HCT116 (cell line): Measurements from ENCODE around the gene NEDD4. TPM values are rescaled to one million over a fixed set of nuclear protein-coding genes. Genes with fewer than 3 reads are reported as not detected.

Experiments used
- ATAC-seq: fragments of 200-7000 bp; cut with Tn5 transposase; 2 replicates; pipeline ENCODE4 v1.9.1; 2020; ENCODE audit warnings: mild to moderate bottlenecking, moderate library complexity
- BruUV-seq: library from RNA; stranded (reverse); fragments of 400-500 nt; replicated peaks from 2 replicates; lab custom pipeline; 2021; lab: Mats Ljungman, UMichigan
- CTCF ChIA-PET: fragments of 300-600 bp; sonication (Branson Sonifier 250); formaldehyde crosslinking; loops from one replicate; lab custom pipeline; 2021; ENCODE audit warnings: antibody characterized with exemption; lab: Charles Lee
- POLR2A ChIA-PET: fragments of 300-600, 350-600 bp; sonication (Branson Sonifier 250); formaldehyde crosslinking; loops from one replicate; lab custom pipeline; 2021; ENCODE audit warnings: antibody characterized with exemption; lab: Charles Lee
- RAD21 ChIA-PET, 2 experiments: fragments of 300-600 bp; sonication (Branson Sonifier 250); formaldehyde crosslinking; loops; one replicate each; lab custom pipeline; 2023; ENCODE audit warnings: low total read pairs in 2 of 2; ENCODE audit not compliant: uncharacterized antibody in 2 of 2, unreplicated experiment in 2 of 2, low non-redundant PET in 1 of 2; lab: Charles Lee
- DNase-seq: peaks from one replicate; pipeline ENCODE4 v3.0.0-alpha.2; 2010; ENCODE audit warnings: low read depth, low spot score
- H2AFZ ChIP-seq: fragments of 200-600 bp; shearing (Covaris generic), sonication (generic); 2 replicates; pipeline ENCODE4 v1.6.1; 2017; ENCODE audit warnings: low read depth, mixed run types, mixed read lengths, antibody characterized with exemption, low read length; ENCODE audit not compliant: poor library complexity, severe bottlenecking
- H3K27ac ChIP-seq: 2 replicates; pipeline ENCODE4 v1.5.1; 2012; ENCODE audit warnings: low read depth, low read length
- H3K27me3 ChIP-seq: fragments of 200-600 bp; sonication (generic); 2 replicates; pipeline ENCODE4 v1.6.1; 2016; ENCODE audit warnings: mixed run types, low read length, mixed read lengths; ENCODE audit not compliant: insufficient read depth
- H3K36me3 ChIP-seq, 2 experiments: fragments of 200-500 bp in 1 of 2; fragments of 200-600 bp in 1 of 2; sonication (Bioruptor generic) in 1 of 2; sonication (generic) in 1 of 2; 2 replicates each; pipeline versions ENCODE4 v1.5.1 to v1.6.1; 2014 to 2016; ENCODE audit warnings: low read length in 2 of 2, inconsistent platforms in 1 of 2, mixed read lengths in 1 of 2, mixed run types in 1 of 2; ENCODE audit not compliant: insufficient read depth in 2 of 2, control insufficient read depth in 1 of 2
- H3K4me1 ChIP-seq, 2 experiments: fragments of 200-600 bp in 1 of 2; sonication (generic) in 1 of 2; 2 replicates each; pipeline versions ENCODE4 v1.5.1 to v1.6.1; 2012 to 2017; ENCODE audit warnings: low read length in 2 of 2, inconsistent platforms in 1 of 2, mild to moderate bottlenecking in 1 of 2, mixed read lengths in 1 of 2, mixed run types in 1 of 2, moderate library complexity in 1 of 2; ENCODE audit not compliant: insufficient read depth in 2 of 2, control insufficient read depth in 1 of 2
- H3K4me2 ChIP-seq: fragments of 200-600 bp; sonication (generic); 2 replicates; pipeline ENCODE4 v1.6.1; 2017; ENCODE audit warnings: mixed run types, low read length, mixed read lengths
- H3K4me3 ChIP-seq, 2 experiments: fragments of 200-600 bp in 1 of 2; sonication (generic) in 1 of 2; replicated peaks in 1 of 2; 2 replicates each; pipeline ENCODE4 v1.5.1; 2011 to 2016; ENCODE audit warnings: low read length in 2 of 2, control low read depth in 1 of 2, low read depth in 1 of 2, mild to moderate bottlenecking in 1 of 2, mixed read lengths in 1 of 2, mixed run types in 1 of 2
- H3K79me2 ChIP-seq: fragments of 200-600 bp; sonication (generic); 2 replicates; pipeline ENCODE4 v1.6.1; 2017; ENCODE audit warnings: mild to moderate bottlenecking, mixed run types, low read length, moderate library complexity, mixed read lengths; ENCODE audit not compliant: insufficient read depth
- H3K9ac ChIP-seq: fragments of 200-600 bp; sonication (generic); 2 replicates; pipeline ENCODE4 v1.6.1; 2016; ENCODE audit warnings: low read length, mixed read lengths
- H3K9me2 ChIP-seq: fragments of 200-600 bp; sonication (generic), shearing (Covaris generic); 2 replicates; pipeline ENCODE4 v1.6.1; 2017; ENCODE audit warnings: mixed run types, mild to moderate bottlenecking, moderate library complexity; ENCODE audit not compliant: insufficient read depth
- H3K9me3 ChIP-seq, 2 experiments: fragments of 200-500 bp in 1 of 2; fragments of 200-600 bp in 1 of 2; sonication (Bioruptor generic) in 1 of 2; sonication (generic) in 1 of 2; 2 replicates each; pipeline ENCODE4 v1.6.1; 2014 to 2017; ENCODE audit warnings: low read length in 2 of 2, mixed read lengths in 2 of 2, inconsistent platforms in 1 of 2, low read depth in 1 of 2, mild to moderate bottlenecking in 1 of 2, mixed run types in 1 of 2, moderate library complexity in 1 of 2; ENCODE audit not compliant: control insufficient read depth in 1 of 2, insufficient read depth in 1 of 2
- H4K20me1 ChIP-seq: fragments of 200-600 bp; sonication (generic), shearing (Covaris generic); 2 replicates; pipeline ENCODE4 v1.6.1; 2017; ENCODE audit warnings: mixed run types, mild to moderate bottlenecking, moderate library complexity; ENCODE audit not compliant: insufficient read depth
- CEBPB ChIP-seq: IDR thresholded peaks from 2 replicates; pipeline ENCODE4 v1.6.1; 2012; ENCODE audit warnings: low read depth
- EZH2phosphoT487 ChIP-seq: fragments of 200-600 bp; IDR thresholded peaks from 2 replicates; pipeline ENCODE4 v1.6.1; 2018; ENCODE audit warnings: antibody characterized with exemption, borderline replicate concordance
- YY1 ChIP-seq: IDR thresholded peaks from 2 replicates; pipeline ENCODE4 v1.6.1; 2011; ENCODE audit warnings: low read length, low read depth, moderate library complexity, mild to moderate bottlenecking; ENCODE audit not compliant: insufficient replicate concordance; ENCODE audit errors: extremely low read depth
- intact Hi-C: fragments of 100-400 bp; cut with micrococcal nuclease; formaldehyde crosslinking; loops from 2 replicates; pipeline ENCODE4 v1.10.0; 2022
- total RNA-seq: library from RNA; stranded (reverse); gene quantifications from one replicate; pipeline ENCODE4 v1.2.1, GENCODE V29; 2021; ENCODE audit not compliant: unreplicated experiment

Gene NEDD4
- total RNA-seq, 1 experiment from 2014 or later: 13.7 TPM

DNA sequence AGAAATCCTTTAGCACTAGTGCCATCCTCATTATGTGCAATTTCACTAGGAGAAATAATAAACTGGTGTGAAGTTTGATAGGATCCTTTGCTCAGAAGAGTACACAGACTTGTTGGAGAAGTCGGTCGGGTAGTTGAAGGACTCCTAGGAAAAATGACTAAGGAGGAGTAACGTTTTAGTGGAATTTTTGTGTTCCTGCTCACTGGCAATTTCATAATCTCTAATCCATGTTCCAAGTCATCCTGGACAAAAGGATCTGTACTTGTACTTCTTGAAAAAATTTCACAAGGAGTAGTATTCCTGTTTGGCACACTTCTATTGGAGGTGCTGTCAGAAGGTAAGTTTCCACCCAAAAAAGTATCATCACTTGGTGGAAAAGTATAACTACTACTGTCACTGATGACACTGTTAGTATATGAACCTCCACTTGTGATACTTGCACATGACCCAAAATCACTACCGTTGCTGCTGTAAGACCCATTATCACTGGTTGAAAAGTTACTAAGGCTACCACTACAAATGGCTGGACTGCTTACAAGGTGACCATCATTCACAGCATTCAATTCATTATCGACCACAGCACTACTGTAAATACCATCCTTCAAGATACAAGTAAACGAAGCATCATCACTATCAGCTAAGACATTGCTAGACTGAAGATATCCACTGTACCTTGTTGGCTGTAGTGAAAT lies 77.4 kb downstream of the NEDD4 start:
- intact Hi-C loops: no loop called here

GRCh38 chr15:55915221-55915620 lies 78.2 kb downstream of the NEDD4 start:
- no peaks in the 10 kb centered on the region for H3K9me3 ChIP-seq
- H3K9me2 ChIP-seq: no peaks in the 10 kb centered on the region
- ChIA-PET CTCF (interaction anchor here (0.9 to 2.0 kb wide), 2 partner anchors 16 to 17 kb away, joined by 4 to 6 read pairs; no protein-coding TSS in a partner anchor), POLR2A (no interaction called here)
- DNase-seq (no peak), ATAC-seq (no peak)
- BruUV-seq: no TSS peak
- H3K79me2 ChIP-seq: no peaks in the 10 kb centered on the region
- H3K9ac ChIP-seq: no peak overlapping the region
- no peaks in the 10 kb centered on the region for H3K36me3 ChIP-seq
- no peak overlapping the region for H3K27ac ChIP-seq
- TF ChIP-seq YY1: no peak
- no peak for TF ChIP-seq CEBPB
- TF ChIP-seq, all 23 proteins: peak for 0
- H3K4me2 ChIP-seq: no peak overlapping the region
- H3K4me3 ChIP-seq: no peak overlapping the region
- H3K4me1 ChIP-seq: peaks cover 6% of the 10 kb centered on the region in 2 experiments; a peak in 3 of 4 replicates
- H3K27me3 ChIP-seq: no peaks in the 10 kb centered on the region
- RAD21 ChIA-PET: no interaction called here
- no peaks in the 10 kb centered on the region for H4K20me1 ChIP-seq
- no peak overlapping the region for H2AFZ ChIP-seq
- intact Hi-C loops: no loop called here

More for the DNA sequence above, 77.4 kb downstream of the NEDD4 start:
- Histone ChIP-seq H3K9me3 (no peaks in the 10 kb centered on the region), H3K9me2 (no peaks in the 10 kb centered on the region), H3K79me2 (no peaks in the 10 kb centered on the region), H3K27ac (no peak overlapping the region), H4K20me1 (no peaks in the 10 kb centered on the region), H3K27me3 (no peaks in the 10 kb centered on the region), H3K9ac (no peak overlapping the region), H2AFZ (no peak overlapping the region), H3K4me2 (no peak overlapping the region), H3K36me3 (no peaks in the 10 kb centered on the region), H3K4me1 (peaks cover 6% of the 10 kb centered on the region in 2 experiments; a peak in 3 of 4 replicates), H3K4me3 (no peak overlapping the region)
- ChIA-PET POLR2A (no interaction called here), RAD21 (no interaction called here), CTCF (interaction anchor here (2.0 to 3.4 kb wide), 2 partner anchors 18 kb away, joined by 6 to 23 read pairs; no protein-coding TSS in a partner anchor)
- TF ChIP-seq EZH2phosphoT487: no peak
- ATAC-seq (no peak), DNase-seq (no peak)
- no TSS peak for BruUV-seq
